GM18526 (cell line): ENCODE results near the gene GGT7.

Experiments used
- POLR2A ChIP-seq: IDR thresholded peaks from 3 replicates; pipeline ENCODE4 v1.6.1; 2011; ENCODE audit not compliant: insufficient read length; ENCODE audit errors: extremely low read depth

Gene GGT7

GRCh38 chr20:34824452-34824805 is 48.2 kb downstream of the GGT7 start:
- TF ChIP-seq POLR2A: no peak

DNA sequence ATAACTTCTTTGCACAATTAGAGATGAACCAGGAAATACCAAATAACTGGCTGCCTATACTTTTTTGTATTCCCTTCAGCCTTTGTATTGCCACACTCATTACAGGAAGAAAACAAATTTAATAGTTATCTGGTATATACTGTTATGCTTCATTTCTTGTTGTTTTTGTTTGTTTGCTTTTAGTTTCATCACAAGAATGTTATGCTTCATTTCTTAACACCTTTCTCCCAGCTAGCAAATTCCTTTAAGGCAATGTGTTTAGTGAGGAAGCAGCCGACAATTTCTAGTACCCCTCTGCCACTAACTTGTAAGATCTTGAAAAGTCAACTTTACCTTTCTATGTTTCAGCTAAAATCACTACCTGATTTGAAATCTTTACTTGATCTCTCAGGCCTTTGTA is 48.6 kb downstream of the GGT7 start:
- no peak for TF ChIP-seq POLR2A

DNA sequence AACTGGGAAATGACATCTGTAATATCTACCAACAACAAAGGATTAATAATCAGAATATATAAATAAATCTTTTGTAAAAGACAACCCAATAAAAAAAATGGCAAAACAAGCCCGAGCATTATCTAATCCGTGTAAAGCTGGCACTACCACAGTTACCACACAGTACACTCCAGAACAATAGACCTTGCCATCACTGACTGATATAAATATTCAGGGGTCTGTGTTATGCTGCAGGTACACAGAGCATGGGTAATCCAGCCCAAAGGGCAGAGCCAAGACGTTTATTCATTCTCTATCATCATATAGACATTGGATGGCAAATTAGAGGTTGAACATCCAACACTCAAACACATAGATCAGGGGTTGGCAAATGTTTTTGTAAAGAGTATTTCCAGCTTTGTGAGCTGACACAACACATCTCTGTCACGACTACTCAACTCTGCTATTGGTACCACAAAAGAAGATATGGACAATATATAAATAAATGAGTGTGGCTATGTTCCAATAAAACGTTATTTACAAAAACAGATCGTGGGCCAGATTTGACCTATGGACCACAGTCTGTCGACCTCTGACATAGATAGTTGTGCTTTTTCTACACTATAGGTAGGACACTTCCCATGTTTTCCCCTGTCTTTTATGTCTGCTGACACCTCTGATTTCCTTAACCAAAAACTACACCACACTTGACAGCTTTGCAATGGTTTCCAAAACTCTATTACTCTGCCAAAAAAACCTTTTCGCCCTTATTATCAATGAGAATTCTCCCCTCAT is 51.7 kb downstream of the GGT7 start:
- TF ChIP-seq POLR2A: no peak

GRCh38 chr20:34817801-34818200 is 54.9 kb downstream of the GGT7 start:
- no peak for TF ChIP-seq POLR2A

- no peak for TF ChIP-seq POLR2A
These were observed 55.6 kb downstream of the GGT7 start for GRCh38 chr20:34817072-34817471.

GRCh38 chr20:34815636-34816035 is 57.0 kb downstream of the GGT7 start:
- TF ChIP-seq POLR2A: no peak

DNA sequence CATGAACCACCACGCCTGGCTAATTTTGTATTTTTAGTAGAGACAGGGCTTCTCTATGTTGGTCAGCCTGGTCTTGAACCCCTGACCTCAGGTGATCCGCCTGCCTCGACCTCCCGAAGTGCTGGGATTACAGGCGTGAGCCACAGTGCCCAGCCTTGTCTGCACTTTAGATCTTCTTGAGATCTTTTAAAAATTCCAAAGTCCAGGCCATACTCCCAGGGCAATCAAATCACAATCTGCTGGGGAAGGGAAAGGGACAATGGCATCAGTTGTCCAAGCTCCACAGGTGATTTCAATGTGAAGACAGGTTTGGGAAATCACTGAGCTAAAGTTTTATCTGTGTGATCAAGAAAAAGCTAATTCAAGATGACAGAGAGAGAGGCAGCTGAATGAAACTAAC is 64.1 kb downstream of the GGT7 start:
- no peak for TF ChIP-seq POLR2A

GRCh38 chr20:34806255-34806654 is 66.4 kb downstream of the GGT7 start:
- no peak for TF ChIP-seq POLR2A

DNA sequence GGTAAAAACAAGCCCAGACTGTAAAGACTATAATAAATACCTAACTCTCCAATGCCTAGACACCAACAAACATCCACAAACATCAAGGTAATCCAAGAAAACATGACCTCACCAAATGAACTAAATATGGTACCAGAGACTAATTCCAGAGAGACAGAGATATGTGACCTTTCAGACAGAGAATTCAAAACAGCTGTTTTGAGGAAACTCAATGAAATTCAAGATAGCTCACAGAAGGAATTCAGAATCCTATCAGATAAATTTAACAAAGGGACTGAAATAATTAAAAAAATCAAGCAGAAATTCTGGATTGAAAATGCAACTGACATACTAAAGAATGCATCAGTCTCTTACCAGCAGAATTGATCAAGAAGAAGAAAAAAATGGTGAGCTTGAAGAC is 73.8 kb downstream of the GGT7 start:
- TF ChIP-seq POLR2A: no peak

DNA sequence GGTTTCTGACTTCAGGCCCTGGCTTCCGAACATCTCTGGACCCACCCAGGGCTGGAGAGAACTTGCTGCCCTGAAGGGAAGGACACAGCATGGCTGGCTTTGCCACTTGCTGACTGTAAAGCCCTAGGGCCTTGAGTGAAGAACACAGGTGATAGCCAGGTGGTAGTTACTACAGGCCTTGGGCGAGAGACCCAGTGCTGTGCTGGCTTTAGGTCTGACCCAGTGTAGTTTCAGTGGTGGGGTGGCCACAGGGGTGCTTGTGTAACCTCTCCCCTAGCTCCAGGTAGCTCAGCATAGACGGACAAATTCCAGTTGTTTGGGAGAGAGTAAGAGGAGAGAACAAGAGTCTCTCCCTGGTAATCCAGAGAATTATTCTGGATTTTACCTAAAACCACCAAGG is 74.3 kb downstream of the GGT7 start:
- TF ChIP-seq POLR2A: no peak

DNA sequence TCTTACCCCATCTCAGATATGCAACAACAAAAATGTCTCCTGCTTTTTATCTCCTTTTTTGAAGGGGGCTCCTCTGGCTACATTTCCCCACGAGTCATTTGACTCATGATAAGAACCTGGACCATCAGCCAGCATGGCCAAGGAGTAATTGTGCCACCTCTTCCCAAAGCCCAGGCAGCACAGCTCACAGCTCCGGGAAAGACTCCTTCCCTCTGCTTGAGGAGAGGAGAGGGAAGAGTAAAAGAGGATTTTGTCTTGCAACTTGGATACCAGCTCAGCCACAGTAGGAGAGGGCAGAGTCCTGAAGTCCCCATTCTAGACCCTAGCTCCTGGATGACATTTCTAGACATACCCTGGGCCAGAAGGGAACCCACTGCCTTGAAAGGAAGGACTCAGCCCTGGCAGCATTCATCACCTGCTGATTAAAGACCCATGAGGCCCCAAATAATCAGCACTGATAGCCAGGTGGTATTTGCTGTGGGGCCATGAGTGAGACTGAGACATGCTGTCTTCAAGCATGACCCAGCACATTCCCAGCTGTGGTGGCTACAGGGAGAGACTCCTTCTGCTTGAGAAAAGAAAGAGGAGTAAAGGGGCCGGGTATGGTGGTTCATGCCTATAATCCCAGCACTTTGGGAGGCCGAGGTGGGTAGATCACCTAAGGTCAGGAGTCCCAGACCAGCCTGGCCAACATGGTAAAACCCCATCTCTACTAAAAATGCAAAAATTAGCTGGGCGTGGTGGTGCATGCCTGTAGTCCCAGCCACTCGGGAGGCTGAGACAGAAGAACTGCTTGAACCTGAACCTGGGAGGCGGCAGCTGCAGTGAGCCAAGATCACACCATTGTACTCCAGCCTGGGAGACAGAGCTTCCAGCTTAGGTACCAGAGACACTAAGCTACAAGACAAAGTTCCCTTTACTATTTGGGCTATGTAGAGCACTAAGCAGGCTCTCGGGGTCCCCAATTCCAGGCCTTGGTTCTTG is 75.4 kb downstream of the GGT7 start:
- TF ChIP-seq POLR2A: no peak
